Ishikawa (cell line): ENCODE data around the gene LY86.

Experiments
- CEBPB ChIP-seq: IDR thresholded peaks from 2 replicates; pipeline ENCODE4 v1.6.1; 2012
- CREB1 ChIP-seq: IDR thresholded peaks from 2 replicates; pipeline ENCODE4 v1.6.1; 2012; ENCODE audit warnings: low read depth
- EGR1 ChIP-seq: IDR thresholded peaks from 2 replicates; pipeline ENCODE4 v1.6.1; 2012
- EP300 ChIP-seq: IDR thresholded peaks from 2 replicates; pipeline ENCODE4 v1.6.1; 2012; ENCODE audit warnings: borderline replicate concordance
- FOXM1 ChIP-seq: IDR thresholded peaks from 2 replicates; pipeline ENCODE4 v1.6.1; 2012; ENCODE audit warnings: low read depth, borderline replicate concordance
- MAX ChIP-seq: IDR thresholded peaks from 2 replicates; pipeline ENCODE4 v1.6.1; 2012
- NFIC ChIP-seq: IDR thresholded peaks from 2 replicates; pipeline ENCODE4 v1.6.1; 2012
- RAD21 ChIP-seq: IDR thresholded peaks from 2 replicates; pipeline ENCODE4 v1.6.1; 2012; ENCODE audit warnings: low read depth
- REST ChIP-seq: IDR thresholded peaks from 2 replicates; pipeline ENCODE4 v1.6.1; 2012; ENCODE audit warnings: low read depth, mild to moderate bottlenecking
- TAF1 ChIP-seq: IDR thresholded peaks from 2 replicates; pipeline ENCODE4 v1.6.1; 2012; ENCODE audit warnings: low read depth, mild to moderate bottlenecking
- TCF12 ChIP-seq: IDR thresholded peaks from 2 replicates; pipeline ENCODE4 v1.6.1; 2012; ENCODE audit warnings: low read depth
- USF1 ChIP-seq: IDR thresholded peaks from 2 replicates; pipeline ENCODE4 v1.6.1; 2012
- YY1 ChIP-seq: IDR thresholded peaks from 2 replicates; pipeline ENCODE4 v1.6.1; 2012; ENCODE audit warnings: low read depth
- ZBTB7A ChIP-seq: IDR thresholded peaks from 2 replicates; pipeline ENCODE4 v1.6.1; 2012; ENCODE audit warnings: low read depth

Gene LY86

GRCh38 chr6:6546318-6547109 lies 42.0 kb upstream of the LY86 start:
- TF ChIP-seq TAF1 (0 out of 2 replicates have a peak, but pooled peaks have one; percentile 19), CREB1 (no peak)

- TF ChIP-seq NFIC (no peak), FOXM1 (no peak), EGR1 (no peak), RAD21 (peak; percentile 97)
Measured at GRCh38 chr6:6547110-6547879, 41.2 kb upstream of the LY86 start.

- TF ChIP-seq TAF1, result no peak
Measured at GRCh38 chr6:6556161-6556737, 32.3 kb upstream of the LY86 start.

GRCh38 chr6:6556738-6557503 lies 31.6 kb upstream of the LY86 start:
- no peak for TF ChIP-seq TAF1
- peak; percentile 82 for TF ChIP-seq RAD21

- TF ChIP-seq FOXM1, result no peak
- TF ChIP-seq USF1, result no peak
- TF ChIP-seq CEBPB, result no peak
- TF ChIP-seq RAD21, result no peak
- no peak for TF ChIP-seq EGR1
- TF ChIP-seq MAX, result no peak
- no peak for TF ChIP-seq NFIC
- TF ChIP-seq YY1, result no peak
- TF ChIP-seq CREB1, result no peak
- no peak for TF ChIP-seq ZBTB7A
- no peak for TF ChIP-seq TCF12
- TF ChIP-seq TAF1, result no peak
Measured at GRCh38 chr6:6557504-6557839, 31.0 kb upstream of the LY86 start.

- TF ChIP-seq ZBTB7A, result no peak
- no peak for TF ChIP-seq USF1
- TF ChIP-seq TAF1, result no peak
- no peak for TF ChIP-seq TCF12
- TF ChIP-seq CREB1, result no peak
Measured at GRCh38 chr6:6557886-6558285, 30.6 kb upstream of the LY86 start.

GRCh38 chr6:6559994-6560570 lies 28.4 kb upstream of the LY86 start:
- TF ChIP-seq EP300, result no peak
- TF ChIP-seq USF1, result no peak
- TF ChIP-seq TAF1, result no peak
- TF ChIP-seq TCF12, result no peak
- TF ChIP-seq CREB1, result no peak
- TF ChIP-seq RAD21, result no peak
- no peak for TF ChIP-seq CEBPB
- no peak for TF ChIP-seq MAX
- TF ChIP-seq ZBTB7A, result no peak
- no peak for TF ChIP-seq REST
- no peak for TF ChIP-seq EGR1
